KOPT-K1 (cell line): Measurements from ENCODE around the gene MCRIP2.

Experiments
- H3K27ac ChIP-seq: fragments of 200-600 bp; sonication (generic); 2 replicates; pipeline ENCODE4 v1.5.1; 2016; ENCODE audit warnings: antibody characterized with exemption, mild to moderate bottlenecking, low read depth, low read length; ENCODE audit not compliant: poor library complexity, severe bottlenecking
- H3K36me3 ChIP-seq: fragments of 200-600 bp; sonication (generic); 2 replicates; pipeline ENCODE4 v1.5.1; 2017; ENCODE audit warnings: antibody characterized with exemption, mild to moderate bottlenecking, low read length, moderate library complexity; ENCODE audit not compliant: insufficient read depth
- H3K9me3 ChIP-seq: fragments of 200-600 bp; sonication (generic); 2 replicates; pipeline ENCODE4 v1.5.1; 2017; ENCODE audit warnings: antibody characterized with exemption, low read length, mild to moderate bottlenecking; ENCODE audit not compliant: insufficient read depth, poor library complexity, severe bottlenecking

MCRIP2 gene

GRCh38 chr16:694187-694862 lies 52.7 kb downstream of the MCRIP2 start:
- H3K27ac ChIP-seq, result no peak overlapping the region
- H3K36me3 ChIP-seq, result no peaks in the 10 kb centered on the region
- no peaks in the 10 kb centered on the region for H3K9me3 ChIP-seq

- Histone ChIP-seq H3K36me3 (no peaks in the 10 kb centered on the region), H3K9me3 (no peaks in the 10 kb centered on the region), H3K27ac (no peak overlapping the region)
These were observed 53.3 kb downstream of the MCRIP2 start for GRCh38 chr16:694863-695354.

GRCh38 chr16:695355-696089 lies 53.9 kb downstream of the MCRIP2 start:
- Histone ChIP-seq H3K9me3 (no peaks in the 10 kb centered on the region), H3K27ac (no peak overlapping the region), H3K36me3 (no peaks in the 10 kb centered on the region)
